Skeletal muscle tissue (tissue), 4 donors: Measurements from ENCODE around the gene MPPED1. TPM values are rescaled to one million over a fixed set of nuclear protein-coding genes. Genes with fewer than 3 reads are reported as not detected.

Experiments used
- H3K27ac ChIP-seq: one replicate; pipeline ENCODE4 v1.7.0; 2013; ENCODE audit warnings: mild to moderate bottlenecking, low read depth, low read length, inconsistent platforms
- H3K27me3 ChIP-seq, 3 donors: one replicate each; pipeline ENCODE4 v1.7.0; 2013; ENCODE audit warnings: low read length in 3 of 3; ENCODE audit not compliant: control insufficient read depth in 3 of 3, insufficient read depth in 3 of 3
- H3K36me3 ChIP-seq, 3 donors: one replicate each; pipeline ENCODE4 v1.7.0; 2013; ENCODE audit warnings: low read length in 3 of 3; ENCODE audit not compliant: control insufficient read depth in 3 of 3, insufficient read depth in 3 of 3
- H3K4me1 ChIP-seq, 3 donors: one replicate each; pipeline ENCODE4 v1.7.0; 2013; ENCODE audit warnings: low read length in 3 of 3, mild to moderate bottlenecking in 3 of 3; ENCODE audit not compliant: control insufficient read depth in 3 of 3, insufficient read depth in 3 of 3
- H3K4me3 ChIP-seq, 3 donors: one replicate each; pipeline ENCODE4 v1.7.0; 2013; ENCODE audit warnings: low read length in 3 of 3
- H3K9ac ChIP-seq, 3 donors: one replicate each; pipeline ENCODE4 v1.7.0; 2013; ENCODE audit warnings: low read length in 3 of 3, mild to moderate bottlenecking in 3 of 3, moderate library complexity in 2 of 3, low read depth in 1 of 3
- H3K9me3 ChIP-seq, 3 donors: one replicate each; pipeline ENCODE4 v1.7.0; 2013; ENCODE audit warnings: low read length in 3 of 3; ENCODE audit not compliant: control insufficient read depth in 3 of 3
- total RNA-seq: library from RNA; depleted of rRNA; stranded (reverse); fragments of >200 nt; gene quantifications from one replicate; pipeline ENCODE4 v1.2.3, GENCODE V29; 2014
- donor health status: Osteomylitis.

Gene MPPED1
- total RNA-seq, 1 donor from 2014 or later: under 0.01 TPM

GRCh38 chr22:43427296-43428004 lies 15.6 kb downstream of the MPPED1 start:
- Histone ChIP-seq H3K36me3 (no peaks in the 10 kb centered on the region), H3K27ac (no peak overlapping the region), H3K27me3 (peaks cover 56 to 79% (median 66%) of the 10 kb centered on the region in 3 donors), H3K9ac (no peak overlapping the region), H3K9me3 (no peaks in the 10 kb centered on the region), H3K4me3 (no peak overlapping the region), H3K4me1 (no peaks in the 10 kb centered on the region)

- H3K4me1 ChIP-seq: no peaks in the 10 kb centered on the region
- peaks cover 55 to 77% (median 60%) of the 10 kb centered on the region in 3 donors for H3K27me3 ChIP-seq
Observed at GRCh38 chr22:43428005-43428485, 16.2 kb downstream of the MPPED1 start.

DNA sequence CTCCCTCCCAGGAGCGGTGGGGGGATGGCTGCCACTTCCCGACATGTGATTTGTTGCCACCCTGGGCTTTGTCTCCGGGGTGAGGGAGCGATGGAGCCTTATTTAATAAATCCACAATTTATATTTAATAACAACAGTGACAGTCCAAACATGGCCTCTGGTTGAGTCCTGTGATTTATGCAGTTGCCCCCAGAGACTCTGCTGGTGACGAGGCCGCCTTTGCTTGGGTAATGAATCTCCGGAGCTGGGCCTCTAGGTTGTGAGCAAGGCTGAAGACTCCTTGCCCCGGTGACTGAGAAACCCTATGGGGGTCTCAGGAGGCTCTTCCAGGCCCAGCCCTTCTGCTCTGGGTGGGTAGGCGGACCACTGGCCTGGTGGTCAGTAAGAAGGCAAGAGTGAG lies 16.7 kb downstream of the MPPED1 start:
- H3K36me3 ChIP-seq: no peaks in the 10 kb centered on the region
- no peaks in the 10 kb centered on the region for H3K4me1 ChIP-seq
- no peak overlapping the region for H3K27ac ChIP-seq
- H3K9me3 ChIP-seq: no peaks in the 10 kb centered on the region
- no peak overlapping the region for H3K4me3 ChIP-seq
- peaks cover 52 to 76% (median 58%) of the 10 kb centered on the region in 3 donors for H3K27me3 ChIP-seq
- no peak overlapping the region for H3K9ac ChIP-seq

More at GRCh38 chr22:43428005-43428485, 16.2 kb downstream of the MPPED1 start:
- Histone ChIP-seq H3K9me3 (no peaks in the 10 kb centered on the region), H3K9ac (no peak overlapping the region), H3K4me3 (no peak overlapping the region), H3K36me3 (no peaks in the 10 kb centered on the region), H3K27ac (no peak overlapping the region)

- no peak overlapping the region for H3K4me3 ChIP-seq
- H3K9me3 ChIP-seq: no peaks in the 10 kb centered on the region
- peaks cover 56 to 79% (median 58%) of the 10 kb centered on the region in 3 donors for H3K27me3 ChIP-seq
- no peaks in the 10 kb centered on the region for H3K36me3 ChIP-seq
- H3K4me1 ChIP-seq: no peaks in the 10 kb centered on the region
- no peak overlapping the region for H3K9ac ChIP-seq
- H3K27ac ChIP-seq: no peak overlapping the region
Observed at GRCh38 chr22:43429426-43429825, 17.6 kb downstream of the MPPED1 start.

DNA sequence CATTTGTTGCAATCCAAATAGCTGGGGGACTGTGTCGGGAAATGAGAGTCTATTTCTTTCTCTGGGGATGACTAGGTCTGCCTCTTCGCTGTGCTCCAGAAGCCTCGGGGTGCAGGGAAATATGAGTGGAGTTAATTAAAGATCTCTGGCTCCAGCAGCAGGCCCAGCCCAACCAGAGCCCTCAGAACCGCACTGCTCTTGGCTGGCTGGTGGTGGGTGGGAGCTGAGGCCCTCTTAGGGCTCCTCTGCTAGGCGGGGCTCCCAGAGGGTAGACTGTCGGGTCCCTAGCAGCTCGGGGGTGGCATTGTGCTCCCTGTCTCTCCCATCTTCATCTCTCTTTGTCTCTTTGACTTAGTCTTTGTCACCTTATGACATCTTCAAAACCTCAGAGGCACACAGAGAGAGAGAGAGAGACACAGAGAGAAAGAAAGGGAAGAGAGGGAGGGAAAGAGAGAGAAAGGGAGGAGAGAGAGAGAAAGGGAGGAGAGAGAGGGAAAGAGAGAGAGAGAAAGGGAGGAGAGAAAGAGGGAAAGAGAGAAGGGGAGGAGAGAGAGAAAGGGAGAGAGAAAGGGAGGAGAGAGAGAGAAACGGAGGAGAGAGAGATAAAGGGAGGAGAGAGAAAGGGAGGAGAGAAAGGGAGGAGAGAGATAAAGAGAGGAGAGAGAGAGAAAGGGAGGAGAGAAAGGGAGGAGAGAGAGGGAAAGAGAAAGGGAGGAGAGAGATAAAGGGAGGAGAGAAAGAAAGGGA lies 20.2 kb downstream of the MPPED1 start:
- H3K9ac ChIP-seq: no peak overlapping the region
- H3K4me1 ChIP-seq: no peaks in the 10 kb centered on the region
- peaks cover 59 to 74% (median 62%) of the 10 kb centered on the region in 3 donors for H3K27me3 ChIP-seq
- no peak overlapping the region for H3K27ac ChIP-seq
- no peak overlapping the region for H3K4me3 ChIP-seq
- H3K36me3 ChIP-seq: no peaks in the 10 kb centered on the region
- no peaks in the 10 kb centered on the region for H3K9me3 ChIP-seq

DNA sequence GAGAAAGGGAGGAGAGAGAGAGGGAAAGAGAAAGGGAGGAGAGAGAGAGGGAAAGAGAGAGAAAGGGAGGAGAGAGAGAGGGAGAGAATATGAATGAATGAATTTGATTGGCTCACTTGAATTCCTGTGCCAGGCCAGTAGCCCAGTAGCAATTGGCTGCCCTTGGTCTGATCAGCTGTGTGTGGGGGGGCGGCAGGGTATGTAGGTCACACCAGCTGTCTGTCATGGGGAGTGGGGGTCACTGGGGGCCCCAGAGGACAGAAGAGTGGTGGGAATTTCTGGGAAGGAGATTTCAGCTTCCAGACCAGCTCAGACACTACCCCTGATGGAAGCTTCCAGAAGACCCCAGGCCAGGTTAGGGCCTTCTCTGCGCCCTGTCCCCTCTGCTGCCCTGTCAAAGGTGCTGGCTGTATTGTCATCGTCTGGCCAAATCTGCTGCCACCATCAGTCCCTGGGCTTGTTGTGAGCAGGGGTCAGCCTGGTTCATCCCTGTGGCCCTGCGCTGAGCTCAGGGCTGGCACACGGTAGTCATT lies 21.1 kb downstream of the MPPED1 start:
- no peaks in the 10 kb centered on the region for H3K9me3 ChIP-seq
- H3K4me1 ChIP-seq: no peaks in the 10 kb centered on the region
- H3K4me3 ChIP-seq: no peak overlapping the region
- no peak overlapping the region for H3K27ac ChIP-seq
- peaks cover 55 to 75% (median 60%) of the 10 kb centered on the region in 3 donors for H3K27me3 ChIP-seq
- no peaks in the 10 kb centered on the region for H3K36me3 ChIP-seq
- H3K9ac ChIP-seq: no peak overlapping the region

- Histone ChIP-seq H3K4me1 (no peaks in the 10 kb centered on the region), H3K4me3 (no peak overlapping the region), H3K27ac (no peak overlapping the region), H3K9me3 (no peaks in the 10 kb centered on the region), H3K27me3 (peaks cover 53 to 73% (median 53%) of the 10 kb centered on the region in 3 donors), H3K36me3 (no peaks in the 10 kb centered on the region), H3K9ac (no peak overlapping the region)
Observed at GRCh38 chr22:43433451-43434274, 21.8 kb downstream of the MPPED1 start.

GRCh38 chr22:43434275-43434927 lies 22.6 kb downstream of the MPPED1 start:
- Histone ChIP-seq H3K4me3 (no peak overlapping the region), H3K27me3 (peaks cover 46 to 70% (median 50%) of the 10 kb centered on the region in 3 donors), H3K36me3 (no peaks in the 10 kb centered on the region), H3K4me1 (no peaks in the 10 kb centered on the region), H3K27ac (no peak overlapping the region), H3K9me3 (no peaks in the 10 kb centered on the region), H3K9ac (no peak overlapping the region)

- H3K4me1 ChIP-seq: no peaks in the 10 kb centered on the region
- peaks cover 41 to 70% (median 46%) of the 10 kb centered on the region in 3 donors for H3K27me3 ChIP-seq
- no peaks in the 10 kb centered on the region for H3K9me3 ChIP-seq
- no peaks in the 10 kb centered on the region for H3K36me3 ChIP-seq
- no peak overlapping the region for H3K9ac ChIP-seq
- no peak overlapping the region for H3K4me3 ChIP-seq
- H3K27ac ChIP-seq: no peak overlapping the region
Observed at GRCh38 chr22:43434928-43435311, 23.1 kb downstream of the MPPED1 start.
